Ishikawa (cell line): Measurements from ENCODE around the gene HPCAL4.

Experiments
- CEBPB ChIP-seq: IDR thresholded peaks from 2 replicates; pipeline ENCODE4 v1.6.1; 2012
- CREB1 ChIP-seq: IDR thresholded peaks from 2 replicates; pipeline ENCODE4 v1.6.1; 2012; ENCODE audit warnings: low read depth
- EGR1 ChIP-seq: IDR thresholded peaks from 2 replicates; pipeline ENCODE4 v1.6.1; 2012
- EP300 ChIP-seq: IDR thresholded peaks from 2 replicates; pipeline ENCODE4 v1.6.1; 2012; ENCODE audit warnings: borderline replicate concordance
- FOXM1 ChIP-seq: IDR thresholded peaks from 2 replicates; pipeline ENCODE4 v1.6.1; 2012; ENCODE audit warnings: low read depth, borderline replicate concordance
- MAX ChIP-seq: IDR thresholded peaks from 2 replicates; pipeline ENCODE4 v1.6.1; 2012
- NFIC ChIP-seq: IDR thresholded peaks from 2 replicates; pipeline ENCODE4 v1.6.1; 2012
- RAD21 ChIP-seq: IDR thresholded peaks from 2 replicates; pipeline ENCODE4 v1.6.1; 2012; ENCODE audit warnings: low read depth
- REST ChIP-seq: IDR thresholded peaks from 2 replicates; pipeline ENCODE4 v1.6.1; 2012; ENCODE audit warnings: low read depth, mild to moderate bottlenecking
- TAF1 ChIP-seq: IDR thresholded peaks from 2 replicates; pipeline ENCODE4 v1.6.1; 2012; ENCODE audit warnings: low read depth, mild to moderate bottlenecking
- TCF12 ChIP-seq: IDR thresholded peaks from 2 replicates; pipeline ENCODE4 v1.6.1; 2012; ENCODE audit warnings: low read depth
- TEAD4 ChIP-seq: IDR thresholded peaks from 2 replicates; pipeline ENCODE4 v1.6.1; 2012
- USF1 ChIP-seq: IDR thresholded peaks from 2 replicates; pipeline ENCODE4 v1.6.1; 2012
- YY1 ChIP-seq: IDR thresholded peaks from 2 replicates; pipeline ENCODE4 v1.6.1; 2012; ENCODE audit warnings: low read depth
- ZBTB7A ChIP-seq: IDR thresholded peaks from 2 replicates; pipeline ENCODE4 v1.6.1; 2012; ENCODE audit warnings: low read depth

Gene HPCAL4

GRCh38 chr1:39681999-39682398 is 9.2 kb downstream of the HPCAL4 start:
- TF ChIP-seq FOXM1 (no peak), CEBPB (no peak), NFIC (no peak), ZBTB7A (no peak), YY1 (no peak), CREB1 (no peak), RAD21 (no peak), MAX (no peak), TEAD4 (no peak), REST (no peak), USF1 (no peak), EGR1 (no peak), EP300 (no peak)

- TF ChIP-seq EGR1 (no peak), RAD21 (no peak), TCF12 (no peak), CEBPB (no peak), USF1 (no peak), TEAD4 (no peak), REST (no peak), MAX (no peak), EP300 (no peak), NFIC (no peak), YY1 (no peak), ZBTB7A (no peak), CREB1 (no peak), TAF1 (no peak), FOXM1 (no peak)
These were observed 9.9 kb downstream of the HPCAL4 start for GRCh38 chr1:39681294-39681693.

- TF ChIP-seq MAX (no peak), USF1 (no peak), CREB1 (no peak), TAF1 (no peak), FOXM1 (no peak), NFIC (no peak), EGR1 (no peak), EP300 (no peak), ZBTB7A (no peak), REST (no peak)
These were observed 10.5 kb downstream of the HPCAL4 start for GRCh38 chr1:39680751-39681150.

- no peak for TF ChIP-seq NFIC
- no peak for TF ChIP-seq USF1
- no peak for TF ChIP-seq REST
- no peak for TF ChIP-seq ZBTB7A
- no peak for TF ChIP-seq EP300
- TF ChIP-seq FOXM1 = no peak
- TF ChIP-seq TAF1 = no peak
These were observed 11.4 kb downstream of the HPCAL4 start for GRCh38 chr1:39679821-39680220.
